MCF 10A (cell line): ENCODE results near the gene LYPD4. TPM values are rescaled to one million over a fixed set of nuclear protein-coding genes. Genes with fewer than 3 reads are reported as not detected.
A peak's percentile ranks its signal among the peaks of the same experiment; 100 is the strongest.

Experiments
- BruUV-seq: library from RNA; stranded (reverse); fragments of 400-500 nt; replicated peaks from 2 replicates; lab custom pipeline; 2021; lab: Mats Ljungman, UMichigan
- CTCF ChIA-PET: fragments of 300-600 bp; sonication (Branson Sonifier 250); formaldehyde crosslinking; extraction: SDS; loops from one replicate; lab custom pipeline; 2021; ENCODE audit warnings: antibody characterized with exemption, inconsistent platforms; lab: Yijun Ruan, JAX
- POLR2A ChIA-PET: fragments of 300-600, 350-650 bp; sonication (Branson Sonifier 250); formaldehyde crosslinking; extraction: SDS; loops from one replicate; lab custom pipeline; 2020; ENCODE audit warnings: antibody characterized with exemption, inconsistent platforms; lab: Yijun Ruan, JAX
- DNase-seq: peaks from one replicate; pipeline ENCODE4 v3.0.0-alpha.2; 2018; ENCODE audit not compliant: unreplicated experiment
- H3K27ac Mint-ChIP-seq: one replicate; pipeline ENCODE4 v1.8.0; 2022; ENCODE audit warnings: mild to moderate bottlenecking, low read depth, mixed read lengths; ENCODE audit not compliant: unreplicated experiment
- H3K27me3 Mint-ChIP-seq: one replicate; pipeline ENCODE4 v1.8.0; 2022; ENCODE audit warnings: mixed read lengths; ENCODE audit not compliant: insufficient read depth, unreplicated experiment
- H3K36me3 Mint-ChIP-seq: one replicate; pipeline ENCODE4 v1.8.0; 2022; ENCODE audit warnings: mild to moderate bottlenecking, moderate library complexity, mixed read lengths; ENCODE audit not compliant: insufficient read depth, unreplicated experiment
- H3K4me1 Mint-ChIP-seq: one replicate; pipeline ENCODE4 v1.8.0; 2022; ENCODE audit warnings: mixed read lengths; ENCODE audit not compliant: insufficient read depth, unreplicated experiment
- H3K4me3 Mint-ChIP-seq: one replicate; pipeline ENCODE4 v1.8.0; 2022; ENCODE audit warnings: mild to moderate bottlenecking, moderate library complexity, mixed read lengths; ENCODE audit not compliant: unreplicated experiment
- H3K9me3 Mint-ChIP-seq: one replicate; pipeline ENCODE4 v1.8.0; 2022; ENCODE audit warnings: mixed read lengths; ENCODE audit not compliant: unreplicated experiment
- CTCF ChIP-seq: fragments of 200-600 bp; IDR thresholded peaks from one replicate; pipeline ENCODE4 v1.8.0; 2022; ENCODE audit warnings: antibody characterized with exemption, mild to moderate bottlenecking; ENCODE audit not compliant: unreplicated experiment
- intact Hi-C: fragments of 100-400 bp; cut with micrococcal nuclease; formaldehyde crosslinking; loops from 2 replicates; pipeline ENCODE4 v1.14.1; 2022
- total RNA-seq: library from RNA; stranded (reverse); gene quantifications from 2 replicates; pipeline ENCODE4 v1.2.3, GENCODE V29; 2022

LYPD4 gene
- total RNA-seq, 1 experiment from 2014 or later, result not detected

GRCh38 chr19:41872775-41873647 lies 28.5 kb upstream of the LYPD4 start:
- TF ChIP-seq CTCF, result peak; percentile 51
- H3K4me1 Mint-ChIP-seq, result peaks cover 3% of the 10 kb centered on the region
- intact Hi-C loops, result loop anchor here (1.0 kb wide), 1 partner anchor 78 kb away; no protein-coding TSS in a partner anchor
- H3K4me3 Mint-ChIP-seq, result peak overlapping the region; percentile 28
- peak; percentile 87 for DNase-seq
- peaks cover 63% of the 10 kb centered on the region for H3K36me3 Mint-ChIP-seq
- CTCF ChIA-PET, result interaction anchor here (0.6 to 4.8 kb wide), 16 partner anchors 9 to 1575 kb away, joined by 3 to 32 read pairs (median 3); partner anchors contain the start of genes ARHGEF1 and RPS19
- H3K27me3 Mint-ChIP-seq, result no peaks in the 10 kb centered on the region
- no peaks in the 10 kb centered on the region for H3K9me3 Mint-ChIP-seq
- POLR2A ChIA-PET, result interaction anchor here (0.7 to 9.5 kb wide), 8 partner anchors 11 to 1227 kb away, joined by 3 to 134 read pairs (median 6); partner anchors contain the start of genes ARHGEF1, RPS19 and ZNF574
- no peak overlapping the region for H3K27ac Mint-ChIP-seq
- TSS peak; percentile 16 for BruUV-seq

DNA sequence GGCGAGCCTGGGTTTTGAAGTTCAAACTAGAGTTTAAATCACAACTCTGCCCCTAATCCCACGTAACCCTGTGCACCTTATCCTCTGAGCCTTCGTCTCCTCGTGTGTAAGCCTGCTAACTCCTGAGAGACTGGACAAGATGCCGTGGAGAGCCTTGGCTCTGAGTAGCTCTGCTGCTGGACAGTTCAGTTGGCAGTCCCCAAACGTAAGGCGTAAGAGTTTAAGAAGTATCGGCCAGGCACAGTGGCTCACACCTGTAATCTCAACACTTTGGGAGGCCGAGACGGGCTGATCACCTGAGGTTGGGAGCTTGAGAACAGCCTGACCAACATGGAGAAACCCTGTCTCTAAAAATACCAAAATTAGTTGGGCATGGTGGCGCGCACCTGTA lies 27.9 kb upstream of the LYPD4 start:
- no TSS peak for BruUV-seq
- Mint-ChIP-seq H3K27me3 (no peaks in the 10 kb centered on the region), H3K4me1 (peaks cover 8% of the 10 kb centered on the region), H3K27ac (no peak overlapping the region), H3K9me3 (no peaks in the 10 kb centered on the region), H3K36me3 (peaks cover 70% of the 10 kb centered on the region), H3K4me3 (peak overlapping the region; percentile 28)
- CTCF ChIA-PET, result interaction anchor here (0.7 to 4.8 kb wide), 7 partner anchors 8 to 85 kb away, joined by 3 to 32 read pairs (median 3); partner anchors contain the start of gene RPS19
- peak; percentile 32 for DNase-seq
- POLR2A ChIA-PET, result interaction anchor here (0.7 to 9.5 kb wide), 7 partner anchors 11 to 1226 kb away, joined by 3 to 134 read pairs (median 6); partner anchors contain the start of genes ARHGEF1, RPS19 and ZNF574
- no peak for TF ChIP-seq CTCF
- intact Hi-C loops, result no loop called here

DNA sequence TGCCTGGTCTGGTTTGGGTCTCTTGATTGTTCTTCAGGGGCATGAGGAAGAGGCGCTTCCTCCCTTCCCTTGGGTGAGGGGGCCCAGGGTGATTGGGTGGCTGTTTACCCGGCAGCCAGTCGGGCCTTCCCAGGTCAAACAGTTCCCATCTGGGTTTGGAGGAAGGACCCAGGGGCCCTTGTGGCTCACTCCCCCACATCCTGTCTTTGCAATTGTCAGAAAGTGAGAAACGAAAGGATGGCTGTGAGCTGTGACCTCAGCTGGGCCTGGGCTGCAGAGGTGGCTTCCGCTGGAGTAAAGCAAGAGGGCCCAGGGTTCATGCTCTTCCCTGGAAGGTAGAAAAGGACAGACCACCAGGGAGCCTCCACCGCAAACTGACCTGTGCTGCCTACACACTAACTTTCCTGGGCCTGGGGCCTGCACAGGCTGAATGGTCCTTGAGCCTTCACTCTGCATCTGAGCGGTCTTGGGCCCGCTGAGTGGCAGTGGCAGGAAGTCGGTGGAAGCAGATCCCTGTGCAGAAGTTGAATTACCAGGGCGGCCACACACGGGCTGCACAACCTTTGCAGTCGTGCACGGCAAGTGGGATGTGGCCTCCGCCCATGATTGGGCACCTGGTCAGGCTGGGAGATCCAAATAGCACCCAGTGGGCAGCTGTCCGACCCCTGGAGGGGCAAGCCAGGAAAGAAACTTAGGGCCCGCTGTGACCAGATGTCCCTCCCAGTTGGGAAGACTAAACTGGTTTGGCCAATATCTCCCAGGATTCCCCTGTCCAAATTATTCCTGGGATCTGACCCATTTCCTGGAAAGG lies 27.3 kb upstream of the LYPD4 start:
- no TSS peak for BruUV-seq
- Mint-ChIP-seq H3K27ac (no peak overlapping the region), H3K4me3 (peak overlapping the region; percentile 28), H3K27me3 (no peaks in the 10 kb centered on the region), H3K4me1 (peaks cover 8% of the 10 kb centered on the region), H3K36me3 (peaks cover 76% of the 10 kb centered on the region), H3K9me3 (no peaks in the 10 kb centered on the region)
- DNase-seq, result peak; percentile 25
- POLR2A ChIA-PET, result interaction anchor here (0.6 to 9.5 kb wide), 6 partner anchors 10 to 1251 kb away, joined by 3 to 134 read pairs (median 9); partner anchors contain the start of genes ARHGEF1 and RPS19
- CTCF ChIA-PET, result interaction anchor here (0.7 to 4.8 kb wide), 4 partner anchors 10 to 79 kb away, joined by 3 to 32 read pairs (median 4); partner anchors contain the start of gene RPS19
- intact Hi-C loops, result no loop called here
- no peak for TF ChIP-seq CTCF
